Smooth muscle cell (in vitro differentiated cells): ENCODE results near the gene RNF223. TPM values are rescaled to one million over a fixed set of nuclear protein-coding genes. Genes with fewer than 3 reads are reported as not detected.

Experiments
- DNase-seq: peaks from one replicate; lab custom pipeline; 2025; ENCODE audit not compliant: unreplicated experiment; lab: John Stamatoyannopoulos, UW
- H2AFZ ChIP-seq: fragments of 200-600 bp; sonication (generic); 2 replicates; pipeline ENCODE4 v1.6.0; 2016; ENCODE audit warnings: antibody characterized with exemption, low read depth, mild to moderate bottlenecking
- H3F3A ChIP-seq: fragments of 200-600 bp; sonication (generic); 2 replicates; pipeline ENCODE4 v1.6.0; 2017; ENCODE audit warnings: antibody characterized with exemption, low read depth
- H3K27ac ChIP-seq: fragments of 200-600 bp; sonication (generic); 2 replicates; pipeline ENCODE4 v1.5.1; 2016; ENCODE audit warnings: low read depth, mild to moderate bottlenecking
- H3K27me3 ChIP-seq: fragments of 200-600 bp; sonication (generic); 2 replicates; pipeline ENCODE4 v1.6.1; 2016; ENCODE audit warnings: low read depth, mild to moderate bottlenecking
- H3K36me3 ChIP-seq: fragments of 200-600 bp; sonication (generic); 2 replicates; pipeline ENCODE4 v1.5.1; 2016; ENCODE audit warnings: low read depth
- H3K4me1 ChIP-seq: fragments of 200-600 bp; sonication (generic); 2 replicates; pipeline ENCODE4 v1.5.1; 2016; ENCODE audit warnings: low read depth
- H3K4me2 ChIP-seq: fragments of 200-600 bp; sonication (generic); 2 replicates; pipeline ENCODE4 v1.6.0; 2016; ENCODE audit warnings: mild to moderate bottlenecking
- H3K4me3 ChIP-seq: fragments of 200-600 bp; sonication (generic); 2 replicates; pipeline ENCODE4 v1.5.1; 2016; ENCODE audit warnings: mild to moderate bottlenecking
- H3K79me2 ChIP-seq: fragments of 200-600 bp; sonication (generic); 2 replicates; pipeline ENCODE4 v1.6.0; 2016; ENCODE audit warnings: low read depth, mild to moderate bottlenecking
- H3K9ac ChIP-seq: fragments of 200-600 bp; sonication (generic); 2 replicates; pipeline ENCODE4 v1.6.0; 2016; ENCODE audit warnings: low read depth
- H3K9me3 ChIP-seq: fragments of 200-600 bp; sonication (generic); replicated peaks from 2 replicates; pipeline ENCODE4 v1.5.1; 2016; ENCODE audit warnings: low read depth
- H4K20me1 ChIP-seq: fragments of 200-600 bp; sonication (generic); 2 replicates; pipeline ENCODE4 v1.6.0; 2016; ENCODE audit warnings: low read depth
- WGBS: methylation state at CpG from one replicate; pipeline ENCODE4 v1.1.7; 2016; ENCODE audit warnings: low lambda C conversion rate; 5-methylcytosine and 5-hydroxymethylcytosine counted together
- polyA plus RNA-seq: library from polyadenylated mRNA; unstranded; fragments of >200 nt; fragmentation: Nextera tagmentation; extraction: Ambion mirVana; gene quantifications from 2 replicates; pipeline ENCODE4 v1.2.1, GENCODE V29; 2016
- total RNA-seq: library from RNA; depleted of rRNA; stranded (reverse); fragments of >200 nt; gene quantifications from 2 replicates; pipeline ENCODE4 v1.2.3, GENCODE V29; 2014
- TF ChIP-seq, protein P1 (sequence below): fragments of 200-600 bp; sonication (generic); IDR thresholded peaks from 2 replicates; pipeline ENCODE4 v1.5.1; 2017; ENCODE audit warnings: borderline replicate concordance, mild to moderate bottlenecking, antibody characterized with exemption; ENCODE audit not compliant: insufficient read depth, poor library complexity, severe bottlenecking

The RNF223 gene
- total and polyA plus RNA-seq, 2 experiments from 2014 or later, result 1.6 to 4.3 TPM

GRCh38 chr1:1117469-1117831 lies 43.3 kb upstream of the RNF223 start:
- Histone ChIP-seq H3K4me1 (no peaks in the 10 kb centered on the region), H3K27me3 (no peaks in the 10 kb centered on the region), H3K4me2 (no peak overlapping the region), H3F3A (no peaks in the 10 kb centered on the region), H3K9me3 (no peaks in the 10 kb centered on the region), H3K79me2 (peaks cover 8% of the 10 kb centered on the region), H2AFZ (no peak overlapping the region), H3K36me3 (no peaks in the 10 kb centered on the region), H4K20me1 (no peaks in the 10 kb centered on the region), H3K27ac (no peak overlapping the region), H3K4me3 (no peak overlapping the region), H3K9ac (no peak overlapping the region)
- 92% methylated on average over 20 of the region's 20 CpGs for WGBS
- no peak for DNase-seq
- TF ChIP-seq, protein P1, sequence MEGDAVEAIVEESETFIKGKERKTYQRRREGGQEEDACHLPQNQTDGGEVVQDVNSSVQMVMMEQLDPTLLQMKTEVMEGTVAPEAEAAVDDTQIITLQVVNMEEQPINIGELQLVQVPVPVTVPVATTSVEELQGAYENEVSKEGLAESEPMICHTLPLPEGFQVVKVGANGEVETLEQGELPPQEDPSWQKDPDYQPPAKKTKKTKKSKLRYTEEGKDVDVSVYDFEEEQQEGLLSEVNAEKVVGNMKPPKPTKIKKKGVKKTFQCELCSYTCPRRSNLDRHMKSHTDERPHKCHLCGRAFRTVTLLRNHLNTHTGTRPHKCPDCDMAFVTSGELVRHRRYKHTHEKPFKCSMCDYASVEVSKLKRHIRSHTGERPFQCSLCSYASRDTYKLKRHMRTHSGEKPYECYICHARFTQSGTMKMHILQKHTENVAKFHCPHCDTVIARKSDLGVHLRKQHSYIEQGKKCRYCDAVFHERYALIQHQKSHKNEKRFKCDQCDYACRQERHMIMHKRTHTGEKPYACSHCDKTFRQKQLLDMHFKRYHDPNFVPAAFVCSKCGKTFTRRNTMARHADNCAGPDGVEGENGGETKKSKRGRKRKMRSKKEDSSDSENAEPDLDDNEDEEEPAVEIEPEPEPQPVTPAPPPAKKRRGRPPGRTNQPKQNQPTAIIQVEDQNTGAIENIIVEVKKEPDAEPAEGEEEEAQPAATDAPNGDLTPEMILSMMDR, result no peak

GRCh38 chr1:1116701-1117468 lies 42.8 kb upstream of the RNF223 start:
- TF ChIP-seq, protein P1, result no peak
- peak; percentile 42 for DNase-seq

GRCh38 chr1:1115786-1116700 lies 41.9 kb upstream of the RNF223 start, which contains the start of gene C1orf159:
Gene C1orf159 (minus strand): TSS chr1:1116089. CDS start chr1:1091543, 24,546 bp downstream.
- H3K27ac ChIP-seq, result no peak within 1 kb of the TSS
- peak within 1 kb of the TSS; percentile 88 for H3K9ac ChIP-seq
- peaks cover 8% of the 10 kb centered on the region for H3K79me2 ChIP-seq
- peak; percentile 94 for DNase-seq
- H3K4me2 ChIP-seq, result peak within 1 kb of the TSS; percentile 96
- peak within 1 kb of the TSS; percentile 98 for H3K4me3 ChIP-seq
- H2AFZ ChIP-seq, result peak within 1 kb of the TSS; percentile 89
- no peaks in the 10 kb centered on the region for H3K4me1 ChIP-seq
- H3F3A ChIP-seq, result no peaks in the 10 kb centered on the region
- no peaks in the 10 kb centered on the region for H3K9me3 ChIP-seq
- WGBS, result under 1% methylated on average over 54 of the region's 128 CpGs
- H3K27me3 ChIP-seq, result no peaks in the 10 kb centered on the region
- TF ChIP-seq, protein P1, result no peak
- no peaks in the 10 kb centered on the region for H3K36me3 ChIP-seq
- H4K20me1 ChIP-seq, result no peaks in the 10 kb centered on the region

More at GRCh38 chr1:1116701-1117468, 42.8 kb upstream of the RNF223 start:
- Histone ChIP-seq H2AFZ (peak overlapping the region; percentile 77), H3K27me3 (no peaks in the 10 kb centered on the region), H3K4me1 (no peaks in the 10 kb centered on the region), H3K9me3 (no peaks in the 10 kb centered on the region), H3F3A (no peaks in the 10 kb centered on the region), H3K36me3 (no peaks in the 10 kb centered on the region), H3K4me2 (peak overlapping the region; percentile 96), H4K20me1 (no peaks in the 10 kb centered on the region), H3K79me2 (peaks cover 8% of the 10 kb centered on the region), H3K27ac (no peak overlapping the region), H3K4me3 (peak overlapping the region; percentile 98), H3K9ac (no peak overlapping the region)
- WGBS, result 21% methylated on average over 33 of the region's 47 CpGs
